Right lobe of liver (tissue), 6 donors: Measurements from ENCODE around the gene NID2. TPM values are rescaled to one million over a fixed set of nuclear protein-coding genes. Genes with fewer than 3 reads are reported as not detected.

ENCODE experiments used
- ATAC-seq, 4 donors: fragments of 200-7000 bp; cut with Tn5 transposase; one replicate each; pipeline ENCODE4 v1.9.1; 2020; ENCODE audit warnings: mild to moderate bottlenecking in 4 of 4, moderate library complexity in 4 of 4
- DNase-seq, 3 donors: peaks; one replicate each; pipeline ENCODE4 v3.0.0-alpha.2; 2020
- H3K27ac ChIP-seq, 3 donors: fragments of 200-600 bp; one replicate each; pipeline ENCODE4 v1.8.0; 2022
- H3K27me3 ChIP-seq, 2 donors: fragments of 200-600 bp; one replicate each; pipeline ENCODE4 v1.8.0; 2022
- H3K36me3 ChIP-seq, 4 donors: fragments of 200-600 bp; sonication (generic) in 1 of 4; one replicate each; pipeline versions ENCODE4 v1.5.1 to v1.8.0; 2017 to 2022; ENCODE audit warnings: control low read depth in 1 of 4
- H3K4me1 ChIP-seq, 4 donors: fragments of 200-600 bp; sonication (generic) in 1 of 4; one replicate each; pipeline versions ENCODE4 v1.5.1 to v1.8.0; 2017 to 2022; ENCODE audit warnings: control low read depth in 1 of 4
- H3K4me3 ChIP-seq, 3 donors: fragments of 200-600 bp; one replicate each; pipeline ENCODE4 v1.8.0; 2022
- H3K9me3 ChIP-seq, 4 donors: fragments of 200-600 bp; sonication (generic) in 1 of 4; one replicate each; pipeline versions ENCODE4 v1.5.1 to v1.8.0; 2017 to 2022; ENCODE audit warnings: control low read depth in 1 of 4
- POLR2A ChIP-seq: fragments of 450-650 bp; IDR thresholded peaks from one replicate; pipeline ENCODE4 v1.6.1; 2017; ENCODE audit warnings: antibody characterized with exemption, mild to moderate bottlenecking
- WGBS: methylation state at CpG from one replicate; pipeline ENCODE4 v1.1.6; 2018; ENCODE audit warnings: low coverage, low lambda C conversion rate; ENCODE audit not compliant: insufficient coverage; ENCODE audit errors: missing lambda C conversion rate; 5-methylcytosine and 5-hydroxymethylcytosine counted together
- intact Hi-C, 2 donors: fragments of 100-400 bp; cut with DNase I; formaldehyde crosslinking; loops; one replicate each; pipeline versions ENCODE4 v1.11.2 to v1.14.1; 2022
- total RNA-seq, 6 experiments: library from RNA; depleted of rRNA in 2 of 6; stranded (reverse); fragments of >200 nt in 2 of 6; fragmentation: NEBNext Ultra II Directional in 3 of 6; extraction: Animal tissue kit (Norgen Biotek cat#: 25700) in 3 of 6; gene quantifications; one replicate each; pipeline versions ENCODE4 v1.1.0 to v1.2.4, GENCODE V29; 2016 to 2023
- TF ChIP-seq, protein P1 (sequence below), 4 donors: fragments of 200-600 bp in 3 of 4; fragments of 450-650 bp in 1 of 4; IDR thresholded peaks; one replicate each; pipeline versions ENCODE4 v1.5.1 to v1.8.0; 2016 to 2022; ENCODE audit warnings: antibody characterized with exemption in 4 of 4, mild to moderate bottlenecking in 2 of 4
- donor health status: DM: no; HTN: yes; CAD: no.
- donor health status: DM: no; HTN: no; CAD: no.
- donor health status: DM: no; HTN: no; CAD: no.
- donor health status: DM: no; HTN: yes; CAD: no.
- donor health status: DM: no; HTN: yes; CAD: no.

Gene NID2
- total RNA-seq, 6 experiments from 2014 or later, result 1.7 to 12.9 (median 4.5) TPM

DNA sequence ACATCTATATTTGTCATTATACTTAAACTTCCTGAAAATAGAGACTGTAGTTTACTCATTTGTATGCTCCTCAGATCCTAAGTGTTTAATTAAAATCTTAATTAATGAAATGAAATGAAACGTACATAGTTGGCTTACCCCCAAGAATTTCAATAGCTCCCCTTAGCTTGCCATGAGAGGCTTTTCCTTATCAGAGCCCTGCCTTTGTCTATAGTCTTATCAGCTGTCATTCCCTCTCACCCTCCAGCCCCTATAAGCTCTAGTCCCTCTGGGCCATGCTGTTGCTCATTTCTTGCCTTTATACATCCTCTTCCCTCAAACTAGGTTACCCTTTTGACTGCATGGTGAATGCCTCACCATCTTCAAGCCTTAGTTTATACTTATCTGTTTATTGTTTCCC is 80.6 kb downstream of the NID2 start:
- no peaks in the 10 kb centered on the region for H3K9me3 ChIP-seq
- H3K4me1 ChIP-seq, result peaks cover 0 to 15% (median 4%) of the 10 kb centered on the region in 4 donors
- TF ChIP-seq POLR2A, result no peak
- TF ChIP-seq, protein P1, sequence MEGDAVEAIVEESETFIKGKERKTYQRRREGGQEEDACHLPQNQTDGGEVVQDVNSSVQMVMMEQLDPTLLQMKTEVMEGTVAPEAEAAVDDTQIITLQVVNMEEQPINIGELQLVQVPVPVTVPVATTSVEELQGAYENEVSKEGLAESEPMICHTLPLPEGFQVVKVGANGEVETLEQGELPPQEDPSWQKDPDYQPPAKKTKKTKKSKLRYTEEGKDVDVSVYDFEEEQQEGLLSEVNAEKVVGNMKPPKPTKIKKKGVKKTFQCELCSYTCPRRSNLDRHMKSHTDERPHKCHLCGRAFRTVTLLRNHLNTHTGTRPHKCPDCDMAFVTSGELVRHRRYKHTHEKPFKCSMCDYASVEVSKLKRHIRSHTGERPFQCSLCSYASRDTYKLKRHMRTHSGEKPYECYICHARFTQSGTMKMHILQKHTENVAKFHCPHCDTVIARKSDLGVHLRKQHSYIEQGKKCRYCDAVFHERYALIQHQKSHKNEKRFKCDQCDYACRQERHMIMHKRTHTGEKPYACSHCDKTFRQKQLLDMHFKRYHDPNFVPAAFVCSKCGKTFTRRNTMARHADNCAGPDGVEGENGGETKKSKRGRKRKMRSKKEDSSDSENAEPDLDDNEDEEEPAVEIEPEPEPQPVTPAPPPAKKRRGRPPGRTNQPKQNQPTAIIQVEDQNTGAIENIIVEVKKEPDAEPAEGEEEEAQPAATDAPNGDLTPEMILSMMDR (IDR thresholded peaks at IDR 0.05), result no peak
- WGBS, result 75% methylated on average over 1 of the region's 1 CpG
- intact Hi-C loops, result no loop called here
- no peak overlapping the region for H3K4me3 ChIP-seq
- DNase-seq (no peak), ATAC-seq (no peak)
- H3K27ac ChIP-seq, result no peak overlapping the region
- peaks cover 0 to 21% (median 0%) of the 10 kb centered on the region in 4 donors for H3K36me3 ChIP-seq
- H3K27me3 ChIP-seq, result no peaks in the 10 kb centered on the region

DNA sequence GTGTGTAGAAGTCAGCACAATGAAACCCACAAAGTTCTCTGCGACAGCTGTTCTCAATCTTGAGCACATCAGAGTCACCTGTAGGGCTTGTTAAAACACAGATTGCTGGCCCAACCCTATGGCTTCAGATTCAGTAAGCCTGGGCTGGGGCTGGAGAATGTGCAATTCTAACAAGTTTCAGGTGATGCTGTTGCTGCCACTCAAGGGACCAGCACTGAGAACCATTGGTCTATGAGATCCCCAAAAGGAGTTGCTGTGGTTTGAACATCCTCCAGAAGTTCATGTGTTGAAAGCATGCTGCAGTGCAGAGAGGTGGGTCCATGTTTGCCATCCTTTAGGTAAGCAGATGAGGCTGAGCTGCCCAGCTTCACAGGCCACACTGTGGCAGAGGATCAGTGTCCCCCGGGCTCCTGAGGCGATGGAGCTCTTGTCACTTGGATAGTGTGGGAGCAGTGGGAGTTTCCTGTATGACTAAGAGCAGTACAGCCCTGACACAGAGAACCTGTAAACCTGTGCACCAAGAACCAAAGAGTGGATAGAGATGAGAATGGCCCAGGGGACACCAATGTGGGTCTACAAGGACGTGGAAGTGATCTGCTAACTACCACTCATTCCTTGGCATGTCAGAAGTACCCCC is 87.5 kb downstream of the NID2 start:
- DNase-seq (no peak), ATAC-seq (no peak)
- Histone ChIP-seq H3K4me1 (no peaks in the 10 kb centered on the region), H3K9me3 (no peaks in the 10 kb centered on the region), H3K27ac (no peak overlapping the region), H3K4me3 (no peak overlapping the region), H3K36me3 (no peaks in the 10 kb centered on the region), H3K27me3 (no peaks in the 10 kb centered on the region)
- intact Hi-C loops, result no loop called here
- 68% methylated on average over 3 of the region's 4 CpGs for WGBS
- TF ChIP-seq, protein P1 (IDR thresholded peaks at IDR 0.05), result no peak
- no peak for TF ChIP-seq POLR2A

DNA sequence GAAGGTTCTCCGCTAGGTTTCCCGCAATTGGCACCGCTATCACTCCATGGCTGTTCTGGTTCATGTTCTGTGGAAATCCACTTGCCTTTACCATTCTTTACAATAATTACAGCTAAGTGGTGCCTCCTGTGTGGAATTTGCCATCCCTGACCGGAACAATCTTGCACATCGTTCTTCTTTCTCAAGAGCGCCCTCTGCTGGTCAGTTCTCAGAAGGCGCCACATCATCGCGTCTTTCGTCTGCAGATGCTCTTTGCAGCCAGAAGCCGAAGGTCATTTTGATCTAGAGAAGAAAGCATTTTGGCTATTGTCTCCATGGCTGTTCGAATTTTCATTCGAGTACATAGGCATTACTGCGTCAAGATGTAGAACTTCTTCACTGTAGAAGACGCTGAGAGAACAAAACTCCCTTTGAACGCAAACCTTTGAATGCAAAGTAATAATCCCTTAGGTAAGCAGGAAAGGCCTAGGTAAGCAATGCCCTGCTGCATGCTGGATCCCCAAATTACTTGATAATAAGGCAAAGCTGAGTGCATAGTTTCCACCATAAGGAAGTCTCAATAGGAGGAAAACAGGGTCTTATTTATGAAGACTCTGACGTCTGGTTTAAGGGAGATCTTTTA is 89.7 kb downstream of the NID2 start:
- ATAC-seq, result peak; percentile 87 to 97 (median 94)
- 21% methylated on average over 17 of the region's 17 CpGs for WGBS
- Histone ChIP-seq H3K4me1 (no peaks in the 10 kb centered on the region), H3K27me3 (no peaks in the 10 kb centered on the region), H3K27ac (no peak overlapping the region), H3K36me3 (no peaks in the 10 kb centered on the region), H3K9me3 (no peaks in the 10 kb centered on the region), H3K4me3 (no peak overlapping the region)
- intact Hi-C loops, result no loop called here
- peak; percentile 68 to 80 (median 76) for DNase-seq
- TF ChIP-seq POLR2A, result no peak
- TF ChIP-seq, protein P1 (IDR thresholded peaks at IDR 0.05), result peak; percentile 81 to 96 (median 93)

DNA sequence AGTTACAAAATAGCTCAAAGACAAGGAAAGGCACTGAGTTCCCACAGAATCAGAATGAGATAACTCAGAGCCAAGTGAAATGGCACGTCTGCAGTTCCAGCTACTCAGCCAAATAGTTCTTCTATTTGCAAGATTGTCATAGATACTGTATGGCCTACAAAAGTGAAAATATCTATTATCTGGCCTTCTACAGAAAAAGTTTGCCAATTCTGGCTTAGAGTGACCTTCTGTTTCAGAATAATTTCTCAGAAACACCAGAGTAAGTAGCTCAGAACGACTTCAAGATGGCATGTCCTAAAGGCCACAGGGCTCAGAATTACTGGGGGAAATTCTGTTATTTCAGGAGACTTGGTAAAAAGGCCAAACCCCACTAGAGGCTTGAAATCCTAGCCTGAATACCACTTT is 90.2 kb downstream of the NID2 start:
- intact Hi-C loops, result no loop called here

More for the DNA sequence above, 90.2 kb downstream of the NID2 start:
- no peaks in the 10 kb centered on the region for H3K9me3 ChIP-seq
- DNase-seq, result no peak
- H3K4me3 ChIP-seq, result no peak overlapping the region
- TF ChIP-seq, protein P1 (IDR thresholded peaks at IDR 0.05), result no peak
- TF ChIP-seq POLR2A, result no peak
- H3K4me1 ChIP-seq, result no peaks in the 10 kb centered on the region
- no peaks in the 10 kb centered on the region for H3K27me3 ChIP-seq
- ATAC-seq, result no peak
- WGBS, result 30% methylated on average over 2 of the region's 2 CpGs
- no peaks in the 10 kb centered on the region for H3K36me3 ChIP-seq
- H3K27ac ChIP-seq, result no peak overlapping the region
